RWPE2 (cell line): ENCODE measurements around the gene USP48.

Experiments
- ATAC-seq: fragments of 200-7000 bp; cut with Tn5 transposase; 3 replicates; pipeline ENCODE4 v1.9.1; 2021; ENCODE audit warnings: low read depth
- DNase-seq: peaks from one replicate; pipeline ENCODE4 v3.0.0-alpha.2; 2020; ENCODE audit warnings: low spot score
- H3K27ac ChIP-seq: fragments of 450-650 bp; 2 replicates; pipeline ENCODE4 v1.5.1; 2017; ENCODE audit warnings: mild to moderate bottlenecking; ENCODE audit not compliant: poor library complexity, severe bottlenecking
- H3K27me3 ChIP-seq: fragments of 250-450 bp; sonication (Bioruptor Pico); 2 replicates; pipeline ENCODE4 v1.5.1; 2021; ENCODE audit warnings: mild to moderate bottlenecking, moderate library complexity; ENCODE audit not compliant: insufficient read depth, poor library complexity, severe bottlenecking
- H3K36me3 ChIP-seq: fragments of 250-450 bp; sonication (Bioruptor Pico); 2 replicates; pipeline ENCODE4 v1.5.1; 2020; ENCODE audit warnings: low read depth, mild to moderate bottlenecking, moderate library complexity
- H3K4me1 ChIP-seq: fragments of 250-450 bp; sonication (Bioruptor Pico); 2 replicates; pipeline ENCODE4 v1.5.1; 2021; ENCODE audit warnings: mild to moderate bottlenecking, moderate library complexity; ENCODE audit not compliant: insufficient read depth, poor library complexity, severe bottlenecking
- H3K4me3 ChIP-seq: fragments of 250-450 bp; sonication (Bioruptor Pico); 2 replicates; pipeline ENCODE4 v1.5.1; 2021; ENCODE audit warnings: mild to moderate bottlenecking, moderate library complexity; ENCODE audit not compliant: severe bottlenecking
- H3K9me3 ChIP-seq: fragments of 250-450 bp; sonication (Bioruptor Pico); 2 replicates; pipeline ENCODE4 v1.5.1; 2021; ENCODE audit warnings: mild to moderate bottlenecking, moderate library complexity; ENCODE audit not compliant: severe bottlenecking
- TF ChIP-seq, protein P1 (sequence below): fragments of 450-650 bp; IDR thresholded peaks from one replicate; pipeline ENCODE4 v1.5.1; 2017; ENCODE audit warnings: mild to moderate bottlenecking, moderate library complexity; ENCODE audit not compliant: poor library complexity, severe bottlenecking

Gene USP48

DNA sequence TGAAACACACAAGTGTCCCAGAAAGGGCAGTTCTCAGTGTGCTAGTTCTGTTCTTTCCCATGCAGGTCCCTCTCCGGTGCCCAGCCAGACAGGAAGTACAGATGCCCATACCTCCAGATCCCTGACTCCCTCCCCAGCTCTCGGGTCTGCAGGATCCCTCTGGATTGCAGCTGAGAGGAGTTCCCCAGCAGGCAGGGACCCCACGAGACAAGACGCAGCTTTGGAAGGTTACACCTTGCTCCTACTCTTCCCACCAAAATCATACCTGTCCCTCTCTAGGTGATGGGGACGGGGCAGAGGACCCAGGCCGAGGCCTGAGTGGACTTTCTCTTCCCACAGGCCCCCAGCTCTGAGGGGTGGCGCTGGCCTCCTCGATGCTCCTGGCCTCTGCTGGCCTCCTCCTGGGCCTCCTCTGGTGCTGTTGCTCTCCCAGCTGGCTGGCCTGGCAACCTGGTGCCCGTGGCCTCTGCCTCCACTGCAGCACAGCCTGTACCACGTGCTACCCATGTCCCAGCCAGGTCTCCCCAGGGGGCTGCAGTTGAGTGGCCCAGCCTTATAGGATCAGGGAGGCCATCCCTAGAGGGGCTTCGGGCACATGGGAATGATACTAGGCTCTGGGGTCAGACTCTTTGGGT, 38.6 kb upstream of the USP48 start:
- Histone ChIP-seq H3K4me3 (no peak overlapping the region), H3K27ac (no peak overlapping the region), H3K9me3 (peaks cover 2% of the 10 kb centered on the region), H3K36me3 (peaks cover 4% of the 10 kb centered on the region; the same call in 1 of the 2 replicates), H3K4me1 (no peaks in the 10 kb centered on the region), H3K27me3 (no peaks in the 10 kb centered on the region)
- TF ChIP-seq, protein P1, sequence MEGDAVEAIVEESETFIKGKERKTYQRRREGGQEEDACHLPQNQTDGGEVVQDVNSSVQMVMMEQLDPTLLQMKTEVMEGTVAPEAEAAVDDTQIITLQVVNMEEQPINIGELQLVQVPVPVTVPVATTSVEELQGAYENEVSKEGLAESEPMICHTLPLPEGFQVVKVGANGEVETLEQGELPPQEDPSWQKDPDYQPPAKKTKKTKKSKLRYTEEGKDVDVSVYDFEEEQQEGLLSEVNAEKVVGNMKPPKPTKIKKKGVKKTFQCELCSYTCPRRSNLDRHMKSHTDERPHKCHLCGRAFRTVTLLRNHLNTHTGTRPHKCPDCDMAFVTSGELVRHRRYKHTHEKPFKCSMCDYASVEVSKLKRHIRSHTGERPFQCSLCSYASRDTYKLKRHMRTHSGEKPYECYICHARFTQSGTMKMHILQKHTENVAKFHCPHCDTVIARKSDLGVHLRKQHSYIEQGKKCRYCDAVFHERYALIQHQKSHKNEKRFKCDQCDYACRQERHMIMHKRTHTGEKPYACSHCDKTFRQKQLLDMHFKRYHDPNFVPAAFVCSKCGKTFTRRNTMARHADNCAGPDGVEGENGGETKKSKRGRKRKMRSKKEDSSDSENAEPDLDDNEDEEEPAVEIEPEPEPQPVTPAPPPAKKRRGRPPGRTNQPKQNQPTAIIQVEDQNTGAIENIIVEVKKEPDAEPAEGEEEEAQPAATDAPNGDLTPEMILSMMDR = no peak
- no peak for DNase-seq
- ATAC-seq = no peak

DNA sequence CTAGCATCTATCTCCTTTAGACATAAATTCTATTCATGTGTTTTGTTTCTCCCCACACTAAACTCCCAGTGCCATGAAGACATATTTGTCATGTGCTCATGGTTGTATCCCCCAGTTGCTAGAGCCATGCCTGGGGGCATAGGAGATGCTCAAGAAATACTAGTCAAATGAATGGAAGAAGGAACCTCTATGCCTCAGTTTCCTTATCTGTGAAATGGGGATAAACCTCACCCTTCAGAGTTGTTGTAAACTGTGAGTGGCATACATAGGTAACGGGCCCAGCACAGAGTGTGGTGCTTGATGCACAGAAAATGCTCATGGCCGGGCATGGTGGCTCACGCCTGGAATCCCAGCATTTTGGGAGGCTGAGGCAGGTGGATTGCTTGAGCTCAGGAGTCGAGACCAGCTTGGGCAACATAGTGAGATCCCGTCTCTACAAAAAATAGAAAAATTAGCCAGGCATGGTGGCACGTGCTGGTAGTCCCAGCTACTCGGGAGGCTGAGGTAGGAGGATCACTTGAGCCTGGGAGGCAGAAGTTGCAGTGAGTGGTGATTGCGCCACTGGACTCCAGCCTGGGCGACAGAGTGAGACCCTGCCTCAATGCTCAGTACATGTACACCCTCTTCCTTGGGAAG, 37.8 kb upstream of the USP48 start:
- Histone ChIP-seq H3K27ac (no peak overlapping the region), H3K4me3 (no peak overlapping the region), H3K27me3 (no peaks in the 10 kb centered on the region), H3K4me1 (no peaks in the 10 kb centered on the region), H3K36me3 (no peaks in the 10 kb centered on the region), H3K9me3 (peaks cover 2% of the 10 kb centered on the region)
- DNase-seq (no peak), ATAC-seq (no peak)
- TF ChIP-seq, protein P1 = no peak

DNA sequence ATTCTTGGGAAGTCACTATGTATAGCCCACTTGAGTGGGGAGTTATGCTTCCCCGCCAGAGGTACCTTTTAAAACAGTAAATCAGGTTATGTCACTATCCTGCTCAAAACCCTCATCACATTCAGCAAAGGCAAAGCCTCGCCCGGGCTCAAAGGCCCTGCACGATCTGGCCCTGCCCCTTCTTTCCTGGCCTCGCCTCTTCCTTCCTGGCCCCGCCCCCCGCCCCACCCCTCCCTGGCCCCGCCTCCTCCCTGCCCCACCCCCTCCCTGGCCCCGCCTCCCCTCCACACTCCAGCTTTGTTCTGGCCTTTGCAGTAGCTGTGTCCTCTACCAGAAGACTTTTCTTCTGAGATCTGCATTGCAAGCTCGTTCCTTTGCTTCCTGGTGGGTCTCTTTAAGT, 35.7 kb upstream of the USP48 start:
- DNase-seq (no peak), ATAC-seq (peak; percentile 44)
- H3K4me3 ChIP-seq = no peak overlapping the region
- H3K36me3 ChIP-seq = no peaks in the 10 kb centered on the region
- no peaks in the 10 kb centered on the region for H3K4me1 ChIP-seq
- no peaks in the 10 kb centered on the region for H3K27me3 ChIP-seq
- H3K27ac ChIP-seq = no peak overlapping the region
- peaks cover 2% of the 10 kb centered on the region for H3K9me3 ChIP-seq
- TF ChIP-seq, protein P1 = no peak

GRCh38 chr1:21816602-21817302, 33.8 kb upstream of the USP48 start:
- no peak overlapping the region for H3K4me3 ChIP-seq
- H3K27me3 ChIP-seq = no peaks in the 10 kb centered on the region
- H3K9me3 ChIP-seq = peaks cover 2% of the 10 kb centered on the region
- H3K36me3 ChIP-seq = no peaks in the 10 kb centered on the region
- no peak overlapping the region for H3K27ac ChIP-seq
- no peak for DNase-seq
- H3K4me1 ChIP-seq = no peaks in the 10 kb centered on the region
- TF ChIP-seq, protein P1 = no peak
- peak; percentile 79 for ATAC-seq
